Glomerular visceral epithelial cell (primary cell): Measurements from ENCODE around the gene PIANP.
A peak's percentile ranks its signal among the peaks of the same experiment; 100 is the strongest.

Experiments used
- DNase-seq: peaks from one replicate; pipeline ENCODE4 v3.0.0-alpha.2; 2016; ENCODE audit errors: extremely low spot score

Gene PIANP

DNA sequence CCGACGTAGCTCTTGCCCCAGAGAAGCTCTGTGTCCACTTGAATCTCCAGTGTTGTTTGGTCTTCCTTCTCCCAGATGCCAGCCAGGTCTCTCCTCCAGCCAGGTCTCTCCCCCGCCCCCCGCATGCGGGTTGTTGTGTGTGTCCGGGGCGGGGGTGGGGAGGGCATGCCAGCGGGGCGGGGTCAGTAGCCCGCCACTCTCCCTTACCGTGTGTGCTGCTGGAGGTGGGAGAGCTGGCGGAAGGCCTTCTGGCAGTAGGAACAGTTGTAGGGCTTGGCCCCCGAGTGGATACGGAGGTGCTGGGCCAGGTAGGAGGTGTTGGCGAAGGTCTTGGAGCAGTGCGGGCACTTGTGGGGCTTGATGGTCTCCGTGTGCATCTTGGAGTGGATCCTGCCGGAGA, 28.5 kb downstream of the PIANP start:
- DNase-seq = no peak

DNA sequence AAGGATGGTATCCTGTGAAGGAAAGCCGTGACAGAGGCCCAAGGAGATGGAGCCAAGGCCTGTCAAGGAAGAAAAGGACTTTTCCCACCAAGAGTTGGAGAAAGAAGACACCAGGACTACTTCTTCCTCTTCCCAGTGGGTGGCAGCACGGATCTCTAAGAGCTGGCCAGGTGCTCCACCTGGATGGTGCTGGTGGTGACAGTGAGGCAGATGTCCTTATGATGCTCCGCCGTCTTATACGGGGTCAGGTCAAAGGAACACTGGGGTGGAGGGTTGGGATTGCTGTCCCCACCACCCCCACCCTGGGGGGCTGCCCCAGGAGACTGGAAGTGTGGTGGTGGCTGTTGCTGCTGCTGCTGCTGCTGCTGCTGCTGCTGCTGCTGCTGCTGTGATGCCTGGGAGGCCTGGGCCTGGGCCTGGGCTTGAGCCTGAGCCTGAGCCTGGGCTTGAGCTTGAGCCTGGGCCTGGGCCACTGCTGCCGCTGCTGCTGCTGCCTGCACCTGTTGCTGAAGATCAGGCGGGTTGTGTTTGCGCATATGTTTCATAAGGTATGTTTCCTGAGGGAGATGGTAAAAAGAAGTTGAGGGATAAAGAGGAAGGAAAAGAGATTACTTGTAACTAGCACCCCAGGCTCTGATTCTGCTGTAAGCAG, 32.9 kb downstream of the PIANP start:
- no peak for DNase-seq

DNA sequence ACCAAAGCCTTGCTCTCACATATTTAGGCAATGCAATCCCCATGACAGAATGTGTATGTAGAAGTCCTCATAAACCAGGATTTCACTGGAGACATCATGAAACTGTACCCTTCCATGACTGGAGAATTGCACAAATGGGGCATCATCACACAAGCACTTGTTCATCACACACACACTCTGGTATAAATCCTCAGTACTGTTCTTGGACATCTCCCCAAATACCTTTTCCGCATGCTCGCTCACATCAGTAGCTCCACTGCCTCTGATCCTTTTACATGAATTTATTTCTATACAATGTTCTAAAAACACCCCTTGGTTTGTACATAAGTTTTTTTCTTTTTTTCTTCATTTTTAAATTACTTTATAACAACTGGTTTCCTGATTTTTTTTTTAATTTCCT, 34.4 kb downstream of the PIANP start:
- no peak for DNase-seq

DNA sequence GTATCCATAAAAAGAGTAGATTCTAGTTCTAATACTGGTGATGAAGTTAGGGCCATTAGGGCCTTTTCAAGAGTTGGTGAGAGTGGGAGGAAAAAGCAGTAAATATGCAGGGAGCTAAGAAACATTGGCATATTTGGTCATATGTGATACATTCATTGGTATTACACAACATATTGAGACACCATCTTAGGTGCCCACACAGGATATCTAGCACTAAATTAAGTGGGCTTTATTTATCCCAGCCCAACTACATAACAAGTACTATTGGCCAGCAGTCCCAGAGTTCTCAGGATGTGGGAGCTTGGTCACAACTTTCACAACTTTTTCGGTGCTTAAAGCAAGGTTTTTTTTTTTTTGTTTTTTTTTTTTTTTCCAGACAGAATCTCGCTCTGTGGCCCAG, 35.7 kb downstream of the PIANP start:
- no peak for DNase-seq

DNA sequence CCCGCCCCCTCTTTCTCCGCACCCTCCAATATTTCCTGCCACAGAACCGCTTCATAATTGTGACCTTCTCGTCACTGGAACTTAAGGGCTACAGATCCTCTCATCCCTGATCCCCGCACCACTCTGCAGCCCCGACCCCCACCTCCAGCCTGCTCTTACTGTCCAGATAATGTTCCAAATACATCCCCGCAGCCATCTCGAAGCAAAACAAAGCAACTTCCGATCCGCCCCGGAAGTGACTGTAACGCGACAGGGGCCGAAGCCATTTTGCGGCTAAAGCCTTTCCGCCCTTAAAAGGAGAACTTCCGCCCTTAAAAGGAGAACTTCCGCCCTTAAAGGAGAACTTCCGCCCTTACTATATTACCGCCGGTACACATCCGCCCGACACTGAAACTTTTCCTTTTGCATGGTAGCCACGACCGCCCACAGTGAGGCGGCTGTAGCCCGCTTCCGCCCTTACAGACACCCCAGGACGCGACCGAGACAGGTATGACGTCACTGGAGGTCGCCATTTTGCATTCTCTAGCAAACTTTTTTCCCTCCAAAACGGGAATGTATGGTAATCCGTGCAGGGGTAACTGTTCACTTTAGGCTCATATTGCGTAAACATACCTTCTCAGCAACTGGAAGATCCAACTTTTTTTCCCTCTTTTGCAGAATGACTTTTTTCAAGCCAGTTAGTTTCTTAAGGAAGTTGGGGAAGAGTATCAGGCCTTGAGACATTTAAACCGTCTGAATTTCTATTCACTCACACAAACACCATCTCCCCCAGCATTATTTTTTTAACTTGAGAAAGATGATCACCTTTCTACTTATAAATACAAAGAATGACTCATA, 37.5 kb downstream of the PIANP start, which contains the start of gene ING4:
Gene ING4, minus strand, starts transcription at position 214 of the 837 bp plus-strand sequence. Its CDS starts 18 bp downstream, at position 196.
- peak; percentile 99 for DNase-seq

DNA sequence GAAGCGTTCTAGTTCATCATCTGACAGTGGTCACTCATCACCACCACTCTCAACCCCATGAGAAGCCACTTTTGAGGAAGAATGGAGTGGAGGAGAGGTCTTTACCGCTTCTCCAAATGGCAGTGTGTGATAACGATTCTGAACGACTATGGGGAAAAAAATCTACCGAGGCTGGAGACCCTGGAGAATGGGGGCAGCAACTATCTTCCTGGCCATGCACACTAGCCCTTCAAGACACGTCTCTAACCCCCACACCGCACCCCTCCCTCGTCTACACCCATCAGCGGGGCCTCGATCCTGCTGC, 38.1 kb downstream of the PIANP start:
- DNase-seq = no peak

DNA sequence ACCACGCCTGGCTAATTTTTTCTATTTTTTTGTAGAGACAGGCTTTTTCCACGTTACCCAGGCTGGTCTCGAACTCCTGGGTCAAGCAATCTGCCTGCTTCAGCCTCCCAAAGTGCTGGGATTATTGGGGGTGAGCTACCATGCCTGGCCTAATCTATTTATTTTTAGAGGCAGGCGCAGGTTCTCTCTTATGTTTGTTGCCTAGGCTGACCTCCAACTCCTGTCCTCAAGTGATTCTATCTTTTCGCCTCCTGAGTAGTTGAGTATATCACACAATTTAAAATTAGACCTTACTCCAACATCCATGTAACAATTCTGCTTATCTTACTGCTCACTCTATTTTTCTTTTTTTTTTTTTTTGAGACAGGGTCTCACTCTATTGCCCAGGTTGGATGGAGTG, 46.6 kb downstream of the PIANP start:
- no peak for DNase-seq

DNA sequence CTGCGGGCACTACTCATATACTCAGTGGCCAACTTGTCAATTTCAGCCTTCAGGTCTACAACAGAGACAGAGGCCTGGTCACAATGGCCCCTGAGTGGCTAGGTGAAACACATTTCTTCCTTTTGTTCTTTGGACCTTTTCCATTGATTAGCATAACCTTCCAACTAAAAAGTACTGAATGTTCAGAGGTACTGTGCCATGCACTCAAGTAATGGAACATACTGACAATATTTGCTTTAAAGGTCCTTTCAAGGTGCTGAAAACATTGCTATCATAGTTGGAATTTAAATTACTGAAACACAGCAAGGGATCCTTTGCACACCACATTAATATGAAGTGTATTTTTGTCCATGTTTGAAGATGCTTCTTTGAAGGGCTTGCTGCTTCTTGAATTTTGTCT, 47.3 kb downstream of the PIANP start:
- DNase-seq = no peak

DNA sequence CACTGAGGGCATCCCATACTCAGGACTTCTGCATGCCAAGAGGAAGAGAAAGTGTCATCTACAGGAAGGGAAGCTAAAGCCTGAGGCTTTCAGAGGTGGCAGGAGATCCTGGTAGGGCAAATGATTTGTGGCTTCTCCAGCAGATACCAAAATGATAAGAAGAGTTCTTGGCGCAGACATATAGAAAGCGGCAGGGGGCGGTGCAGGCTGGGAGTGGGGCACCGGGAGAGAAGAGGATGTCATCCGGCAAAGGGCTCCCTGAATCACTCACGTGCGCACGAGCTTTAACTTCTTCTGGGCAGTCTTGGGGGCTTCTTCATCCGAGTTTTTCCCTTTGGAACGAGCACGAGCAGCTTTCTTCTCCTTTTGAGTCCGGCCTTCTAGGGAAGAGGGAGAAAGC, 48.2 kb downstream of the PIANP start:
- no peak for DNase-seq

DNA sequence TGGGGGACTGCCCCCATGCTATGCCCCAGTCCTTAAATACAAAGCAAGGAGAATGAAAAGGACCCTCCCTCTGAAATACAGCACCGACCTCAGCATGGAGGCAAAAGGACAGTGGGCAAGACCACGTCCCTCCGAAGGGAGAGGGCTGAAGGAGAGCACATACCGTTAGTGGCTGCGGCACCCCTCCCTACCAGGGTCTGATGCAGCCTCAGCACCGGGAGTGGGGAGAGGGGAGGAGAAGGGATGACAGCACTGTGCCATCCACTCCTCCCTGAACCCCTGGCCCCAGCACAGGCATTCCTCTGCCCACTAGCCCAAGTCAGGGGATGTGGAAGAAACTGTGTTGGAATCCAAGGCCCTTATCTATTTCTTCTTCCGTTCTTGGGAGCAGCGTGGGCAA, 49.8 kb downstream of the PIANP start:
- DNase-seq = no peak

DNA sequence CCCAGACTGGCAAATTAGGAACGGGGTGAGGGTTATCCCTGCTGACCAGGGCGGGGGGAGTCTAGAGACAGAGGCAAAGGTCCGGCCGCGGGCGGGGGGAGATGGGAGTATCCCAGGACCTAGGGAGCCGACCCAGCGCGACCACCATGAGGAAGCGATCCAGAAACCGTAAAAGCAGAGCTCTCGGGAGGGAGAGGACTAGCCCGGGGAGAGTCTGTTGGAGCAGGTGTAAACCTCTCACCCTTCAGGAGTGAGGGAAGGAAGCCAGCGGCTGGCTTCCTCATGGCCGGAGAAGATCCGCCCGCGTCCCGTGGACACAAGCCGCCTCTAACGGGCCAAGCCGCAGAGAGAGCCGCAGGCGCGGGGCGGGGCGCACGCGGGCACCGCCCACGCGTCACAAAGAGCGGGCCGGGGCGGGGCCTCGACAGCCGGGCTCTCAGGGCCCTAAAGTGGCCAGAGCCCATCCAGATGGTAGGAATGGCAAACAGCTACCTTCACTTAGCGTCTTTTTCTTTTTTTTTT, 53.5 kb downstream of the PIANP start, which contains the start of gene ACRBP:
Gene ACRBP, minus strand, starts transcription at position 350 of the 522 bp plus-strand sequence. Its CDS starts 66 bp downstream, at position 284.
- DNase-seq = no peak

DNA sequence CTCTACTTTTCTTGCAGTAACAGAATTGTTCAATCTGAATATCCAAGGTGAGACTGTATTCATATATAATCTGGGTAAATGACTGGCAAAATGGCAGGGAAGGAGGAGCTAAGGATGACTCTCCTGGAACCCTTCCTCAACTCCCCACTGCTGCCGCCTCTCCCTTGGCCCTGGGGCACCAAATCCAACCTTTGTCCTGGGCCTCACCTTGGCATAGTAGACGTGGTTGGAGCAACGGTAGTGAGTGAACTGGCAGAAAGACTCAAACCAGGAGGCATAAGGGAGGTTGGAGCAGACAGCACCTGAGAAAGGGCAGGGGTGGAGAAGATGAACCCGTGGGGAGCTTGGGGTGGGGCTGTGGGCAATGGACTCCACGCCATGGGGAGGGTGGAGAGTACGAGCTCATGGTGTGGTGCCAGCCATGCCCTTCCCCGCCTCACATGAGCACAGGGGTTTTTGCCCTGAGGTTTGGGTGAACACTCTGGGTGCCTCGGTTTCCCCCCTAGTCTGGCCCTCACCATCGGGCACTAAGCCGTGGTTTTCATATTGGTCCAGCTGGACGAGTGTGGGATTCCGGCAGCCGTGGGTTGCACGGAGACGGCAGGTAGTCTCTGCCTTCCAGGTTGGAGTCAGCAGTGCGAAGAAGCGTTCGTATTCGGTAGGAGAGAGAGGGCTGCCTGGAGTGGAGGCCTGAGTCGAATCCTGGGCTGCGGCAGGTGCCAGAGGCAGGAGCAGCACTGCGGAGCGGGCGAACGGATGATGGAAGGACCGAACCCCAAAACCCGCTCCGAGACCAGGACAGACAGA, 54.1 kb downstream of the PIANP start:
- DNase-seq = no peak

DNA sequence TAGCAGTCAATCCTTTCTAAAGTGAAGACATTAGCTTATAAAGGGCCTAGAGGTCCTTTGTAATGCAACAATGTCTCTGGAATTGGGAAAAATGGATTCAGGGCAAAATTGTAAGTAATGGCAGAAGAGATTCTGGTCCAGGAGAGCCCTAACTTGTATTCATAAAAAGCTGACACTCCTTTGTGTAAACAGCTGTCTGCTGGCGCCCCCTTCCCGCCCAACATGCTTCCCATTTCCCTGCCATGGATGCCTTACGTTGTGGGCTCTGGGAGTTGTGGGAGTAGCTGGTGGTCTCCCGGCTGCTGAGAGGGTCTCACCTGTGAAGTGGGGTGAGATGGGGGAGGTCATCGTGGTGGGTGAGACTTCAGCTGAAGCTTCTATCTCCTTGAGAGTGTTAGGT, 55.7 kb downstream of the PIANP start:
- DNase-seq = no peak

DNA sequence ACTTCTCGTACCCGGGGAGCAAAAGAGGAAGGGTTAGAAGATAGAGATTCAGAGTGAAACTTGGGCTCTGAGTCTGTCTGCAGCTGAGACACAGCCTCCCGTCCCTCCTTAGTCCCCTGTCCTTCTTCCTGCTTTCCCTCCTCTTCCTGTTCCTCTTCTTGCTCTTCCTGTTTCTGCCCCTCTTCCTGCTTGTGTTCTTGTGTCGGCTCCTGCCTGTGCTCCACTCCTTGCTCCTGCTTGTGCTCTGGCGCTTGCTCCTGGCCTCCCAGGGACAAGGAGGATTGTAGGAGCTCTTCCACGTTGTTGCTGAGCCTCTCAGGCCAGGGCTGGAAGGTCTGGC, 56.4 kb downstream of the PIANP start:
- DNase-seq = no peak
